ENCODE measurements around the gene CREG1. TPM values are rescaled to one million over a fixed set of nuclear protein-coding genes. Genes with fewer than 3 reads are reported as not detected.
"Not testable (repeated sequence)": the region's sequence is repeated elsewhere in the genome, so short reads cannot be mapped to it uniquely, and the experiment has no call there.

The CREG1 gene
- total RNA-seq, 1 donor from 2014 or later = 15.6 TPM

DNA sequence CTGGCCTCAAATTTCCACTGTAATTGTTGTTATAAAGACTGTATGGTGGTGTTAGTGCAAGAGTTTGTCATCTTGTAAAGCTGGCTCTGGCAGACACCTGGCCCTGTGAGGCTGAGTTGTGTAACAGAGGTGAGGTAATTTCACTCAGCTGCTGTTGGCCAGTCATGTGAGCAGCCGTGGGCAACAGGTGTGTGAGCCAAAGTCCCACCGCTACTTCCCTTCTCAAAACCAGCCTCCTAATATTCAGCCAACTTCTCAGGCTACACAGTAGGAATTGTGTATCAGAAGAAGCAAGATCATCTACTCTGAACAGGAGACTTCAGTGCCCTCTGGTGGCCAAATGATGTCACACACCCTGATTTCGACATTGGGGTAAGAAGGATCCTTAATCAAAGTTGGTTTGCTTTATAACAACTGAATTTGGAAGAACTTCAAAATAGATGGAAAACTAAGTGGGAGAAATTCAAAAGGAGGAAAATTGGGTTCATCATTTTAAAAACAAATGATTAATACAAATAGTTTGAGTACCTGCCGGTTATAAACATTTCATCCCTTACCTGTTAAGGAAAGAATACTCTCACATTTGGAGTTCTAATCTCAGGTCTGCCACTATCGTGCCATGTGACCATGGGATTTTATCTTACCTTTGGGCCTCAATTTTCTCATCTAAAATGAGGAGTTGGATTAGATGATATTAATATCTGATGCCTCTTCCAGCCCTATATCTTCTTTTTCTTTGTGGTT lies 2.6 kb upstream of the CREG1 start:
- Mint-ChIP-seq H3K36me3 (ENCODE audit: low read depth) (no peaks in the 10 kb centered on the region), H3K4me1 (ENCODE audit: low read depth) (peaks cover 19% of the 10 kb centered on the region), H3K27ac (no peak overlapping the region), H3K4me3 (ENCODE audit: low read depth) (no peak overlapping the region), H3K9me3 (no peaks in the 10 kb centered on the region), H3K27me3 (ENCODE audit: low read depth) (peaks cover 14% of the 10 kb centered on the region)
- DNase-seq (ENCODE audit: low spot score) = peak; percentile 57
- intact Hi-C loops (cut with micrococcal nuclease) = loop anchor here (1.0 to 5.0 kb wide), 3 partner anchors 81 to 489 kb away; no protein-coding TSS in a partner anchor

GRCh38 chr1:167555072-167555471 lies 1.5 kb upstream of the CREG1 start:
- Mint-ChIP-seq H3K4me1 (ENCODE audit: low read depth) (peaks cover 27% of the 10 kb centered on the region), H3K27me3 (ENCODE audit: low read depth) (peaks cover 12% of the 10 kb centered on the region)
- not testable (repeated sequence) for H3K9me3 Mint-ChIP-seq; H3K4me3 Mint-ChIP-seq (ENCODE audit: low read depth); H3K27ac Mint-ChIP-seq; DNase-seq (ENCODE audit: low spot score); H3K36me3 Mint-ChIP-seq (ENCODE audit: low read depth)
- intact Hi-C loops (cut with micrococcal nuclease) = loop anchor here (5.0 kb wide), 1 partner anchor 488 kb away; no protein-coding TSS in a partner anchor

GRCh38 chr1:167554028-167554779 lies 642 bp upstream of the CREG1 start:
- no peaks in the 10 kb centered on the region for H3K9me3 Mint-ChIP-seq
- intact Hi-C loops (cut with micrococcal nuclease) = loop anchor here (5.0 kb wide), 2 partner anchors 332 to 383 kb away; partner anchors contain the start of genes DCAF6, MPC2 and POU2F1
- no peak overlapping the region for H3K27ac Mint-ChIP-seq
- no peaks in the 10 kb centered on the region for H3K36me3 Mint-ChIP-seq (ENCODE audit: low read depth)
- peak overlapping the region; percentile 86 for H3K4me3 Mint-ChIP-seq (ENCODE audit: low read depth)
- peaks cover 8% of the 10 kb centered on the region for H3K27me3 Mint-ChIP-seq (ENCODE audit: low read depth)
- DNase-seq (ENCODE audit: low spot score) = no peak
- H3K4me1 Mint-ChIP-seq (ENCODE audit: low read depth) = peaks cover 27% of the 10 kb centered on the region

DNA sequence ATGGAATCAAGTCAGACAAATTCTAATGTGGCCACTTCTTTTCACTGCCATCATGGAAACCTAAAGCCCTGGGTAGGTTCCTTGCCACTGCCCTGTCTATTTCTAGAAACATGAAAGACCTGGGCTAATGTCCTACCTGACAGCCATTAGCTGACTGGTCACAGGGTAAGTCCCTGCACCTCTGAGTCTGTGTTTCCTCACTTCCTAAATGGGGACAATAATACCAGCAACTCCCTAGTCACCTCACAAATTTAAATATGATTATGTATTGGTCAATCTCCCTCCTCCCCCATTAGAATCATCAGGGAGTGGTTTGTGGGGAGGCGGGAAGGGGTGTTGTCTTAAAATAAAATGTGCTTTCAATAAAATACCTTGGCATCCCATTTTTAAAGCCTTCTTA lies 2.2 kb downstream of the CREG1 start:
- peaks cover 8% of the 10 kb centered on the region for H3K36me3 Mint-ChIP-seq (ENCODE audit: low read depth)
- no peak overlapping the region for H3K27ac Mint-ChIP-seq
- H3K27me3 Mint-ChIP-seq (ENCODE audit: low read depth) = peaks cover 1% of the 10 kb centered on the region
- no peaks in the 10 kb centered on the region for H3K9me3 Mint-ChIP-seq
- peaks cover 27% of the 10 kb centered on the region for H3K4me1 Mint-ChIP-seq (ENCODE audit: low read depth)
- intact Hi-C loops (cut with micrococcal nuclease) = loop anchor here (5.0 kb wide), 2 partner anchors 329 to 386 kb away; partner anchors contain the start of genes DCAF6, MPC2 and POU2F1
- no peak for DNase-seq (ENCODE audit: low spot score)
- H3K4me3 Mint-ChIP-seq (ENCODE audit: low read depth) = no peak overlapping the region

DNA sequence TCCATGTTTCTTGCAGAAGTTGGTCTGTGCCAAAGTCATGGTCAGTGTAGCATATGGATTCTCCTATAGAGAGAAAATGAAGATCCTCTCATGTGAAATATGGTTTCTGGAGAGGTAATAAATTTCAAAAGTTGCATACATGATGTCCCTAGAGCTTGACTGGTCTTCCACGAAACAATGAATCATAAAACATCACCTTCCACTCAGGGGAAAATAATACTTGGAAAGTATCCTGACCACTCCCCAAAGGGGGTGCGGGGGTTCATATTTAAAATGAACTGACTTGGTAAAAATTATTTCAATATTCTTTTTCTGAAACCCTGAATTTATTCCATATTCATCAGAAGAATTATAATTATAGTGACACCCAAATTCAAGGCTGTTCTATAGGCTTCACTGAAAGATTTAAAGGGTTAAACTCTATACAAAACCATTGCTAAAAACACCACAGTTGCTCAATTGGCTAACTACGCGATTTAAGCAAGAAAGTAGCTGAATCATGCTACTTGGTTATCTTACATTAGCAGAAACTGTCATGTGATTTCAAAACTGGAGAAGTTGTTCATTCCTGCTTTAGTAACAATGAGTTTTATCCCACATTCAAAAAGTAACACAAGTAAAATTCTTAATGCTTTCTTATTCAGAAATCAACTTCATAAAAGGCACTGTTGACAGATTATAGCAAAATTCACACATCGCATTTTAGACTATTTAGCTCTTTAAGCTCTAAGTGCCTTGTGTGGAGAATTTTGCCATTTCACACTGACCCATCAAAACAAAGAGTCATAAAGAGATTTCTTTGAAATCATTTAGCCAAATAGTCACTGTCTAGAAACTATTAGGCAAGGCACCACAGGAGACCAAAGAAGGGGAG lies 5.3 kb downstream of the CREG1 start:
- Mint-ChIP-seq H3K27ac (no peak overlapping the region), H3K4me3 (ENCODE audit: low read depth) (no peak overlapping the region), H3K9me3 (no peaks in the 10 kb centered on the region), H3K36me3 (ENCODE audit: low read depth) (peaks cover 11% of the 10 kb centered on the region), H3K4me1 (ENCODE audit: low read depth) (peaks cover 28% of the 10 kb centered on the region), H3K27me3 (ENCODE audit: low read depth) (no peaks in the 10 kb centered on the region)
- intact Hi-C loops (cut with micrococcal nuclease) = no loop called here
- DNase-seq (ENCODE audit: low spot score) = no peak

DNA sequence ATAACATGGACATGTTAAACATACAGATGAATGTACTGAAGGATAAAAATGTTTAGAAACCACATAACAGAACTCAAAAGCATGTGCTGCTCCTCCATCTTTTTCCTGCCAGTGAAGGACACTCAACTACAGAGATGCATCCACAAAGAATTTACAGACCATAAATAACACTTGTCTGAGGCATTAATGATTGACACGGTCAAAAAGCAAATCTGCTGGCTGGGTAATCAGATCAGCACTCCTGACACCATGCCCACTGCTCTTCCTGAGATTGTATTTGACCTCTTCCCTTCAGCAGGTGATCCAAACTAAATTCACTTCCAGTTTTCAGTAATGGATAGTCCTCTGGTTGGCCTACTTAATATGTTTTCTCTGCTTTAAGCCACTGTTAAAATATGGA lies 6.6 kb downstream of the CREG1 start:
- no peak overlapping the region for H3K27ac Mint-ChIP-seq

GRCh38 chr1:167545349-167545748 lies 8.2 kb downstream of the CREG1 start:
- peaks cover 41% of the 10 kb centered on the region for H3K4me1 Mint-ChIP-seq (ENCODE audit: low read depth)
- no peaks in the 10 kb centered on the region for H3K9me3 Mint-ChIP-seq
- no peak overlapping the region for H3K27ac Mint-ChIP-seq
- peaks cover 14% of the 10 kb centered on the region for H3K36me3 Mint-ChIP-seq (ENCODE audit: low read depth)
- H3K27me3 Mint-ChIP-seq (ENCODE audit: low read depth) = no peaks in the 10 kb centered on the region
- no peak for DNase-seq (ENCODE audit: low spot score)
- intact Hi-C loops (cut with micrococcal nuclease) = no loop called here
- no peak overlapping the region for H3K4me3 Mint-ChIP-seq (ENCODE audit: low read depth)

More for the DNA sequence above, 6.6 kb downstream of the CREG1 start:
- H3K4me3 Mint-ChIP-seq (ENCODE audit: low read depth) = no peak overlapping the region
- no peaks in the 10 kb centered on the region for H3K9me3 Mint-ChIP-seq
- H3K27me3 Mint-ChIP-seq (ENCODE audit: low read depth) = no peaks in the 10 kb centered on the region
- intact Hi-C loops (cut with micrococcal nuclease) = no loop called here
- peaks cover 35% of the 10 kb centered on the region for H3K4me1 Mint-ChIP-seq (ENCODE audit: low read depth)
- peaks cover 13% of the 10 kb centered on the region for H3K36me3 Mint-ChIP-seq (ENCODE audit: low read depth)
- DNase-seq (ENCODE audit: low spot score) = no peak

DNA sequence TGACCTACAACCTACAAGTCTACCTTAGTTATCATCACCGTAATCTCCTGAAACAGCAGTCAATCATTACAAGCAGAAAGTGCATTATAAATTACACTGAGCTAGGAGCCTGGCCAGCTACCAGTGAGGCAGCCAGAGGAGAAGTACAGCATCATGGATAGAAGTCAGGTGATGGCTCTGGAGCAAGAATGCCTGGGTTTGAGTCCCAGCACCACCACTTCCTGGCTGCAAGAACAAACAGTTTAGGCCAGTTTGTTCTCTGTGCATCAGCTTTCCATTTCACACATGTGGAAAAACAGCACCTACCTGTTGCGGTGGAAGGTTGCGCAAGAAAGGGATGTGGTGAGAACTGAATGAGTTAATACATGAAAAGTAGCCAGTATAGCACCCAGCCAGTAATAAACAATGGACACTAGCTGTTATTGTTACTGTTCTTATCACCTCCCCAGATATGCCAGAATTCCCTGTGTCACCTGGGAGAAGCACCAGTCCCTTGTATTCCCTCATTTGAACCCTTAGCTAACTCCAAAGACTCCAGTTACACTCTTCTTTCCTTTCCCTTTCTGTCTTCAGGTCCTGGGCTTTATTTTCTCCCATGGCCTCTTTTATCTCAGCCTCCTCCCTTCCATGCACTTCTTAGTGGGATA lies 9.0 kb downstream of the CREG1 start:
- intact Hi-C loops (cut with micrococcal nuclease) = loop anchor here (5.0 kb wide), 1 partner anchor 477 kb away; no protein-coding TSS in a partner anchor
- no peaks in the 10 kb centered on the region for H3K9me3 Mint-ChIP-seq
- peaks cover 14% of the 10 kb centered on the region for H3K36me3 Mint-ChIP-seq (ENCODE audit: low read depth)
- H3K27ac Mint-ChIP-seq = no peak overlapping the region
- H3K4me1 Mint-ChIP-seq (ENCODE audit: low read depth) = peaks cover 45% of the 10 kb centered on the region
- H3K4me3 Mint-ChIP-seq (ENCODE audit: low read depth) = no peak overlapping the region
- no peaks in the 10 kb centered on the region for H3K27me3 Mint-ChIP-seq (ENCODE audit: low read depth)
- DNase-seq (ENCODE audit: low spot score) = no peak

GRCh38 chr1:167543199-167543990 lies 10.2 kb downstream of the CREG1 start:
- Mint-ChIP-seq H3K4me3 (ENCODE audit: low read depth) (no peak overlapping the region), H3K36me3 (ENCODE audit: low read depth) (peaks cover 14% of the 10 kb centered on the region), H3K4me1 (ENCODE audit: low read depth) (peaks cover 54% of the 10 kb centered on the region), H3K27ac (no peak overlapping the region), H3K9me3 (no peaks in the 10 kb centered on the region), H3K27me3 (ENCODE audit: low read depth) (no peaks in the 10 kb centered on the region)
- intact Hi-C loops (cut with micrococcal nuclease) = loop anchor here (5.0 kb wide), 1 partner anchor 476 kb away; no protein-coding TSS in a partner anchor
- no peak for DNase-seq (ENCODE audit: low spot score)

- Mint-ChIP-seq H3K4me1 (ENCODE audit: low read depth) (peaks cover 54% of the 10 kb centered on the region), H3K4me3 (ENCODE audit: low read depth) (no peak overlapping the region), H3K9me3 (no peaks in the 10 kb centered on the region), H3K27me3 (ENCODE audit: low read depth) (no peaks in the 10 kb centered on the region), H3K27ac (peak overlapping the region; percentile 40), H3K36me3 (ENCODE audit: low read depth) (peaks cover 12% of the 10 kb centered on the region)
- intact Hi-C loops (cut with micrococcal nuclease) = loop anchor here (5.0 kb wide), 1 partner anchor 475 kb away; no protein-coding TSS in a partner anchor
- no peak for DNase-seq (ENCODE audit: low spot score)
Measured at GRCh38 chr1:167542109-167543032, 11.2 kb downstream of the CREG1 start.
